ENCODE data around the gene GBA2.
A peak's percentile ranks its signal among the peaks of the same experiment; 100 is the strongest.

GBA2 gene

DNA sequence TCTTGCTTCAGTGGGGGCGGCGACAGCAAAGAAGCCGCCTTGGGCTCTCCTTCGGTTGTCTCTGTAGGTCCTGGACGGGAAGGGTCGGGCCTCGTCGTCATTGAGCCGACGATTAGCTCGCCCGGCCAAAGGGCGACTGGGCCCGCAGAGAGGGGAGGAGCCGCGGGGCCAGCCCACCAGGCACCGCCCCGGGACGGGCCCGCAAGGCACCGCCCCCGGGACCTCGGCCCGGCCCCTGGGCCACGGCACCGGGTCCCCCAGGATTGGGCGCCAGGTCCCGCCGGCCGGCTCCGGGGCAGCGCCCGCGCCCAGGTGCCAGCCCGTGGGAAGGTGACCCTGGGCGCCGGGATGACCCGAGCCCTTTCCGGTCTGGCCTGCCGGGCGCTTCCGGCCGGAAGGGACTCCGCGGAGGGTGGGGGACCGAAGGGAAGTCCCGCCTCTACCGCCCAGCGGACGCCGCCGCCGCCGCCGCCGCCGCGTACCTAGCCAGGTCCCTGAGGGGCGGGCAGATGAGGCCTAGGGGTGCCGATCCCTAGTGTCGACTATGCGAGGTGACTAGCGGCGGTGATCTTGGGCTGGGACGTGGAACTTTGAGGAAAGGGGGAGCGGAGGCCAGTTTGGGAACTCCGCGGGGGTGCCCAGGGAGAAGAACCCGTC, at the start of gene GBA2, which contains the start of gene RGP1:
TSS of gene GBA2 (minus strand) at position 371 of the 657 bp plus-strand sequence. CDS start 524 bp downstream, outside the sequence.
TSS of gene RGP1 (plus strand) at position 430 of the 657 bp plus-strand sequence. CDS start 469 bp downstream, outside the sequence.
- H3K4me3 Mint-ChIP-seq = peak within 1 kb of the TSS; percentile 92
- H3K9me3 Mint-ChIP-seq = no peaks in the 10 kb centered on the region
- no peaks in the 10 kb centered on the region for H3K27me3 Mint-ChIP-seq
- H3K27ac Mint-ChIP-seq = peak within 1 kb of the TSS; percentile 87
- peaks cover 37% of the 10 kb centered on the region for H3K4me1 Mint-ChIP-seq
- peaks cover 12% of the 10 kb centered on the region for H3K36me3 Mint-ChIP-seq

DNA sequence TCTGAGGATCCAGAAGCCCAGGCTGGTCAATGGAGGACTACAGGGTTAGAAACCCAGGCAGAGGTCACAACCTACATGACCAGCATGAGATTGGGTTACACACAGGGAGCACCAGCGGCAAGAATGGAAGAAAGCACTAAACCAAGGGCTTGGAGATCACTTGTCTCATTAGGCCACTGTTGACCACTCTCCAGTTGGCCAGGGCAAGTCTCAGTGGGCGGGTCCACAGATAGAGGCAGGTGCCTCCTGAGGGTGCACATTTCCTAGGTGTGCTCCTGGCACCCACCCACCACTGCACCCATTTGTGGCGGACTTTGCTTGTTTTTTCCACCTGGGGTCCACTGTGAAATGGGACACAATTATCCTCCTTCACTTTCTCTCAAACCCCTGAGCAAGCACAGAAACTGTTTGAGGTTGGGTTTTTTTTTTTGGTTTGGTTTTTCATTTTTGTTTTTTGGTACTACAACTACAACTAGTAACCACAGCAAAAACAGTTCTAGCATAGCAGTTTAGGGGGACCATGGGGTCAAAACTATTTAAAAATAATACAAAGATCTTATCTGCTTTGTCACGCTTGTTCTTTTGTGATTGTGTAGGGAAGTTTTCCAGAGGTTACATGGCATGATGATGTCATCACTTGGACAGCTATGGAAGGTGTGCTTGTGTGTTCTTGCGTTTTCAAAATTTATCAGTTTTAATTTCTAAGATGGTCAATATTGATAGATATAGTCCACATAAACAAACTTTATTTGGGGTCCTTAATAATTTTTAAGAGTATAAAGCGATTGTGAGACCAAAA, 48.5 kb upstream of the GBA2 start:
- no peaks in the 10 kb centered on the region for H3K27me3 Mint-ChIP-seq
- H3K27ac Mint-ChIP-seq = peak overlapping the region; percentile 82
- H3K4me1 Mint-ChIP-seq = peaks cover 34% of the 10 kb centered on the region
- H3K36me3 Mint-ChIP-seq = peaks cover 12% of the 10 kb centered on the region
- no peaks in the 10 kb centered on the region for H3K9me3 Mint-ChIP-seq
- no peak overlapping the region for H3K4me3 Mint-ChIP-seq

DNA sequence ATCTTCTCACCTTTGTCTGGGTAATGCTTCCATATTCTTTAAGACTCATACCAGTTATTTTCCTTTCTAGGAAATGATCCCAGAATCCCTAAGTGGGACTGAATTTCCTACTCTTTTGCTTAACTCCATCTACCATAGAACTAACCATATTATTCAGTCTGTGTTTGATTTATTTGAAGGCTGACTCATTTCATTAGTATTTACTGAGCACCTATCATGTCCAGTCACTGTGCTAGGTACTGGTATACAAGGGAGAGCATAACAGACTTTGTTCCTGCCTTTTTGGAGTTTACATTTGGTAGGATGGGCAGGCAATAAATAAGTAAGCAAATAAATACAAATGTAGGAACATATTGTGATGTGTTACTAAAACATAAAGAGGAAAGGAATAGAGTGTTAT, 46.7 kb upstream of the GBA2 start:
- H3K27me3 Mint-ChIP-seq = no peaks in the 10 kb centered on the region
- peaks cover 6% of the 10 kb centered on the region for H3K36me3 Mint-ChIP-seq
- no peak overlapping the region for H3K27ac Mint-ChIP-seq
- no peak overlapping the region for H3K4me3 Mint-ChIP-seq
- H3K4me1 Mint-ChIP-seq = peaks cover 34% of the 10 kb centered on the region
- H3K9me3 Mint-ChIP-seq = no peaks in the 10 kb centered on the region

DNA sequence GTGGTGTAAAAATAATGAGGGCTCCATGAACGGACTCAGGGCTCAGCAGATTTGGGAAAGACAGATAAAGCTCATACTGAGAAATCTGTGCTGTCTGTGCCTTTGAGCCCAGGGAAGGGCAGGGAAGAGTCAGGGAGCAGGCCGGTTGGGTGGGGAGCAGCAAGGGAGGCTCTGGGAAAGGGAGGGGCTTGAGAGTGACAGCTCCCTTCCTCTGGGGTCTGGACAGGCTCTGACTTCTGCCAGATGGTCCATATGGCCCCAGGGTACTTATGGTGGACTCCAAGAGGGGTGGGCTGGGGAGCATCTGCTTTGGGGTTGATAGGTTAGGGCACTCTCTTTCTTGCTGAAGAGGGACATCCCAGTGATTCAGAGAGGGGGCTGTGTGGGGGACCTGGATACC, 44.4 kb upstream of the GBA2 start:
- H3K4me3 Mint-ChIP-seq = no peak overlapping the region
- no peaks in the 10 kb centered on the region for H3K27me3 Mint-ChIP-seq
- H3K36me3 Mint-ChIP-seq = peaks cover 5% of the 10 kb centered on the region
- peaks cover 32% of the 10 kb centered on the region for H3K4me1 Mint-ChIP-seq
- H3K9me3 Mint-ChIP-seq = no peaks in the 10 kb centered on the region
- no peak overlapping the region for H3K27ac Mint-ChIP-seq

DNA sequence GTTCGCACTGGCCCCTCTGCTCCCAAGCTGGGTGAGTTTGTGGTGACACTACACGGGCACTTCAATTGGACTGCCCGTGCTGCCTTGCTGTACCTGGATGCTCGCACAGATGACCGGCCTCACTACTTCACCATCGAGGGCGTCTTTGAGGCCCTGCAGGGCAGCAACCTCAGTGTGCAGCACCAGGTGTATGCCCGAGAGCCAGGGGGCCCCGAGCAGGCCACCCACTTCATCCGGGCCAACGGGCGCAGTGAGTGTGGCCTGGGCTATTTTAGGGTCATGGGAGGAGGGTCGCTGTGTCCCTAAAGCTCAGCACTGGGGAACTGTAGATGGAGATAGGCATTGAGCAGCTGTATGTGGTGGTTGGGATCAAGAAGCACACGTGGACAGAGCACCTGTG, 43.8 kb upstream of the GBA2 start:
- Mint-ChIP-seq H3K27me3 (no peaks in the 10 kb centered on the region), H3K4me1 (peaks cover 26% of the 10 kb centered on the region), H3K9me3 (no peaks in the 10 kb centered on the region), H3K36me3 (peaks cover 5% of the 10 kb centered on the region), H3K4me3 (no peak overlapping the region), H3K27ac (no peak overlapping the region)

DNA sequence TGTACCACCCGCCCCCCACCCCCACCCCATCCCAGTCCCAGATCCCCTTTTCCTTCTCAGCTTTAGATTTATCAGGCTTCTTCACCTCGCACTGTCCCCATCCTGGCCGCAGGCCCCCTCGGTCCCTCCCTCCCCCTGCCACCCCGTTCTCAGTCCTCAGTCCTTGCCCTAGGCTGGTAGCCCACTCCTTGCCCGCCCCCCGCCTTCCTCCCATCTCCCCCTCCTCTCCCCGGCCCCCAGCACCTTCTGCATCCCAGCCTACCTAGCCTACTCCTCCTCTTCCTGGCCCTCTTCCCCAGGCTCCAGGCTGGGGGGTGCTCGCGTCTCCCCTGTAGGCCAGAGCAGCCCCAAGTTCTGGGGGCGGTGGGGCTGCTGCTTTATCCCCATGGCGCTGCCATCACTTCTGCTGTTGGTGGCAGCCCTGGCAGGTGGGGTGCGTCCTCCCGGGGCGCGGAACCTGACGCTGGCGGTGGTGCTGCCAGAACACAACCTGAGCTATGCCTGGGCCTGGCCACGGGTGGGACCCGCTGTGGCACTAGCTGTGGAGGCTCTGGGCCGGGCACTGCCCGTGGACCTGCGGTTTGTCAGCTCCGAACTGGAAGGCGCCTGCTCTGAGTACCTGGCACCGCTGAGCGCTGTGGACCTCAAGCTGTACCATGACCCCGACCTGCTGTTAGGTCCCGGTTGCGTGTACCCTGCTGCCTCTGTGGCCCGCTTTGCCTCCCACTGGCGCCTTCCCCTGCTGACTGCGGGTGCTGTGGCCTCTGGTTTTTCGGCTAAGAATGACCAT, 43.2 kb upstream of the GBA2 start:
- Mint-ChIP-seq H3K4me1 (peaks cover 22% of the 10 kb centered on the region), H3K9me3 (no peaks in the 10 kb centered on the region), H3K27me3 (no peaks in the 10 kb centered on the region), H3K27ac (no peak overlapping the region), H3K36me3 (peaks cover 5% of the 10 kb centered on the region), H3K4me3 (no peak overlapping the region)

DNA sequence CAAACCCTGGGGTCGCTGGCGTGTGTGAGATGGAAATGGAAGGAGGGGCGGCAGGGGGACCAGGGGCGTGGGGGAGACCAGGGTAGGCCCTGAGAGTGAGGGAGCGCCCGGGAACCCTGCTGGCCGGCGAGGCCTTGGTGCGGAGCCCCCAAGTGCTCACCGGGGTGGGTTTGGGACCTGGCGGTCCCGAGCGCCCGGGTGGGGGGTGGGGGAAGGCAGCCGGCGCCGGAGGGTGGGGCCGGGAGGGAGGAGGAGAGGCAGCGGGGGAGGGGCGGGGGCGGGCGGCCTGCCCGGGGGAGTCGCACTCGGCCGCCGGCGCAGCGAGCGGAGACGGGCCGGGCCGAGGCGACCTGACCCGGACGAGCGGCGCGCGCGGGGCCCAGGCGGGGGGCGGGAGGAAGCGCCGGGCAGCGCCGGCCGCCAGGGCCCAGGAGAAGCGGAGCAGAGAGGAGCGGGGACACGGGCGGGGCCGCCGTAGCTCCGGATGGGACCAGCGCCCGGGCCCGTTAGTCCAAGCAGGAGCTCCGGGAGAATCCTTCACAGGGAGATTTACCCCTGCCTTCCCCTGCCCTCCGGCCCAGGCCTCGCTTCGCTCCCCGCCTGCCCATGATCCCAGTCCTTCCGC, 42.4 kb upstream of the GBA2 start, which contains the start of gene NPR2:
TSS of gene NPR2 (plus strand) at position 295 of the 625 bp plus-strand sequence. CDS start 818 bp downstream, outside the sequence.
- H3K9me3 Mint-ChIP-seq = no peaks in the 10 kb centered on the region
- H3K27ac Mint-ChIP-seq = no peak within 1 kb of the TSS
- H3K4me3 Mint-ChIP-seq = no peak within 1 kb of the TSS
- H3K36me3 Mint-ChIP-seq = peaks cover 5% of the 10 kb centered on the region
- no peaks in the 10 kb centered on the region for H3K27me3 Mint-ChIP-seq
- H3K4me1 Mint-ChIP-seq = peaks cover 17% of the 10 kb centered on the region

DNA sequence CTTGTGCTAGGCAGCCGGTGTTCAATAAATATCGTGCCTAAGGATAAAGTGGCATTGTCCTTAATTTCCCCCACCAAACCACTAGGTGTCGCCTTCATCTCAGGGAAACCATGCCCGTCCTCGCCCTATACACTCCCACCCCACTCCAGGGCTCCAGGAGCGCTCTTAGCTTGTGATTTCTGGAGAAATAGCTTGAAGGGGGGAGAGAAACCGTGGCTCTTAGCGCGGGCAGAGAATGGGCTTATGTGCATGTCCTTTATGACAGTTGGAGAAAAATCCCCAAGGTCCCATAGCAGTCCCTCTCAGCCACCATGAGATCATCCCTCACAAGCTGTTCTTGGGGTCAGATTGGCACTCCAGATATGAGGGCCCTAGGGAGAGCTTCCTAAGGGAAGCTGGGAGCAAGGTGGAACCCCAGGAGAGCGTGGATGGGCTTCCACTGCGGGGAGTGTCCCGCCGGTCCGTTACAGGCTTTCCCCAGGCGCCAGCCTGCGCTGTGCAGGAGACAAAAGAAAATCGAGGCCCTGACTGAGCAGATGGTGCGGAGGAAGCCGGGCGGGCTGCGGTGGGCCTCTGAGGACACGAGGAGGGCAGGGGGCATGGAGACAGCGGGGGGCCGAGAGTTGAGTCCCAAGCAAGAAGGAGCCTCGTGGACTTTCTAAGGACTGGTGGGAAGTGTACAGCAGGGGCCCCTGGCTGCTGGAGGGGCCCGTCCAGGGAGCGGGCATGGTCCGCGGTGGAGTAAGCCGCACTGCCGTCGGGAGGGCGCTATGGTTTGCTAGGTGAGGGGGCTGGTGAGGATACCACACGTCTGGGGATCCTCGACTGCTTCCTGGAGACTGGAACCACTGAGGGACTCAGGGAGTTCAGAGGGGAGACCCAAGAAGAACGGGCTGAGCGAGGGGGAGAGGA, 41.6 kb upstream of the GBA2 start:
- H3K36me3 Mint-ChIP-seq = peaks cover 9% of the 10 kb centered on the region
- H3K4me3 Mint-ChIP-seq = no peak overlapping the region
- H3K4me1 Mint-ChIP-seq = peaks cover 17% of the 10 kb centered on the region
- H3K27me3 Mint-ChIP-seq = no peaks in the 10 kb centered on the region
- H3K27ac Mint-ChIP-seq = no peak overlapping the region
- no peaks in the 10 kb centered on the region for H3K9me3 Mint-ChIP-seq

DNA sequence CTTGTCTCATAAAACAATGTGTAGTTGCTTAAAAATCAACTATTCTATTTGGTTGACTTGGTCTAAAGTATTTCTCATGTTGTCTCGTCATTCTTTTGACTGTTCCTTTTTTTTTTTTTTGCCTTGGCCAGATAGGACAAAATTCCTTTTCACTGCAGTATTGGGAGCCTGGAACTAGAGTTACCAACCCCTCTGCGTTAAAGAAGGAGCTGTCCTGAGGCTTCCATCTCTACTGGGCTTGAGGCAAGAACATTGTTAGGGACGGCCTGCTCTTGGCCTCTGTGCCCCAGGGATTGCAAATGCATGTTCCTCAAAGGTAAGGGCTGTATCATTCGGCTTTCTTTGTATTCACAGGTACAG, 41.0 kb upstream of the GBA2 start:
- Mint-ChIP-seq H3K27me3 (no peaks in the 10 kb centered on the region), H3K27ac (no peak overlapping the region), H3K36me3 (peaks cover 6% of the 10 kb centered on the region), H3K4me1 (peaks cover 17% of the 10 kb centered on the region), H3K9me3 (no peaks in the 10 kb centered on the region), H3K4me3 (no peak overlapping the region)

DNA sequence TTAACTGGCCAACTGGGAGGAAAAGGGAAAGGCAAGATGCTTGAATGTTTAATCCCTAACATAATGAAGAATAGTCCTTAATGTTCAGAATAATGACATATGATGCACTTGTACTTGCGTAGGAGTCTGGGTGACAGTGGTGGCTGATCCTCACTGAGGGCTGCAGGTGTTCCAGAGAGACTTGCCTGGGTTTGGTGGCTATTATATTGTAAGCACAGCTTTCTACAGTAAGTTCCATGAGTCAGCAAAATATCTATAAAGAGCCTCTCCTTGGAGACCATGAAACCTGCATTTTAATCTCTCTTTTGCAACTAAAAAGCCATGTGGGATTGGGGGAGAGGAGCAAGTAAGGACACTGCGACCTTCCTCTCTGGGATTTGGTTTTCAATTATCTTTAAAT, 40.5 kb upstream of the GBA2 start:
- Mint-ChIP-seq H3K4me1 (peaks cover 16% of the 10 kb centered on the region), H3K9me3 (no peaks in the 10 kb centered on the region), H3K4me3 (no peak overlapping the region), H3K27me3 (no peaks in the 10 kb centered on the region), H3K27ac (no peak overlapping the region), H3K36me3 (peaks cover 6% of the 10 kb centered on the region)

DNA sequence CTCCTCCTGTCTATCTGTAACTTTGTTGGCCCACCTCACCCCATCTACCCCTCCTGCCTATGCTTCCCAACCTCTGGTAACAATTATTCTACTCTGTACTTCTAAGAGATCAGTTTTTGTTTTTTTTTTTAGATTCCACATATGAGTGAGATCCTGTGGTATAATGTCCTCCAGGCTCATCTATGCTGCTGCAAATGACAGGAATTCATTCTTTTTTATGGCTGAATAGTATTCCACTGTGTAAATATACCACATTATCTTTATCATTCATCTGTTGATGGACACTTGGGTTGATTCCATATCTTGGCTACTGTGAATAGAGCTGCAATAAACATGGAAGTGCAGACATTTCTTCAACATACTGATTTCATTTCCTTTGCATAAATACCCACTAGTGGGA, 34.4 kb upstream of the GBA2 start:
- peaks cover 11% of the 10 kb centered on the region for H3K36me3 Mint-ChIP-seq
- H3K4me3 Mint-ChIP-seq = no peak overlapping the region
- no peaks in the 10 kb centered on the region for H3K9me3 Mint-ChIP-seq
- H3K4me1 Mint-ChIP-seq = no peaks in the 10 kb centered on the region
- no peak overlapping the region for H3K27ac Mint-ChIP-seq
- no peaks in the 10 kb centered on the region for H3K27me3 Mint-ChIP-seq

DNA sequence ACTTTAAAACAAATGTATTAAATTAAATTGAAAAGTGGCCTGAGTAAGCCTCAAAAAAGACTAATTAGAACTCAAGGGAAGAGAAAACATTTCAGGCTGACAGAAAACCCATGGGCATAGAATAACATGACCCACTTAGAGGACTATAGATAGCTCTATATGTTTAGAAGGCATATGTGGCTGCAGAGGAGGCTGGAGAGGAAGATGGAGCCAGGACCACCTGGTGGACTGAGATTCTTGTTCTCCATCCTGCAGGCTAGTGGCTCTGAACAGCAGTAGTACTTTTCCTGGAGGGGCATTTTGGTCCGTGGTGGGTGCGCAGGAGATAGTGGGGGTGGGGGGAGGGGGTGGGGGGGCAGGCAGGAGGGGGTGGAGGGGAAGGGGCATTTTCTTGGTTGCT, 32.0 kb upstream of the GBA2 start:
- Mint-ChIP-seq H3K36me3 (peaks cover 8% of the 10 kb centered on the region), H3K4me1 (no peaks in the 10 kb centered on the region), H3K4me3 (no peak overlapping the region), H3K27ac (no peak overlapping the region), H3K9me3 (no peaks in the 10 kb centered on the region), H3K27me3 (no peaks in the 10 kb centered on the region)

DNA sequence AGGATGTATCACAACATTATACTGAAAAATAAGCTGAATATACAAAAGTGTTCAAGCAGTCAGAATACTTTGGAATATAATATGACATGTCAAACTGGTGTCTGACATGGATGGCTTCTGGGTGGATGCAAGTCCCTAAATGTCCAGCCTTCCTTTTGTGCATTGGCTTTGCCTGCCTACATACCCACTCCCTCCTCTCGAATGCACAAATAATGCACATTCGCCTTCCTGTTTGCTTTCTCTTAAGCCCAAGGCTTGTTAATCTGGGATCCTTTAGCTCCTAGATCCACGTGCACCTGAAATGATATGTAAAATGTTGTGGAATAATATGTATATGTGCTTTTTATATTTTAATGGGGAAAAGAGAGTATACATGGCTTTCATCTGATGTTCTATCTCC, 29.5 kb upstream of the GBA2 start:
- Mint-ChIP-seq H3K27ac (no peak overlapping the region), H3K9me3 (no peaks in the 10 kb centered on the region), H3K36me3 (peaks cover 8% of the 10 kb centered on the region), H3K4me3 (no peak overlapping the region), H3K4me1 (peaks cover 3% of the 10 kb centered on the region), H3K27me3 (no peaks in the 10 kb centered on the region)

DNA sequence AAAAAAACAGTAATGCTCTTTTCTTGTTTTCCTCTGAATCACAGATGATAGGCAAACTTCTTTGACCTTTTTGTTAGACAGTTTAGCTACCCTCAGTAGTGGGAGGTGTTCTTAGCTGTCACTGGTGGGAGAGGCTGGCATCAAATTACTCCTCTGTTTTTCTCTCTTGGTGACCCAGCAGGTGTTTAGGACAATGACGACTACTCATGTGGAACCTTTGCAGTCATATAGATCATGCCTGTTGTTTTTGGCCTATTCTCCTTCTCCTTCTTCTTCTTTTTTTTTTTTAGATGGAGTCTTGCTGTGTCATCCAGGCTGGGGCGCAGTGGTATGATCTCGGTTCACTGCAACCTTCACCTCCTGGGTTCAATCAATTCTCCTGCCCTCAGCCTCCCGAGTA, 27.0 kb upstream of the GBA2 start:
- H3K27me3 Mint-ChIP-seq = no peaks in the 10 kb centered on the region
- H3K4me1 Mint-ChIP-seq = peaks cover 3% of the 10 kb centered on the region
- H3K4me3 Mint-ChIP-seq = no peak overlapping the region
- peaks cover 4% of the 10 kb centered on the region for H3K36me3 Mint-ChIP-seq
- H3K9me3 Mint-ChIP-seq = no peaks in the 10 kb centered on the region
- no peak overlapping the region for H3K27ac Mint-ChIP-seq

Measured in activated naive CD4-positive, alpha-beta T cell treated with anti-CD3 and anti-CD28 coated beads, Interleukin-2, amount 50 U/mL, for 24 hours (primary cell).